ENCODE data around the gene RBM18. TPM values are rescaled to one million over a fixed set of nuclear protein-coding genes. Genes with fewer than 3 reads are reported as not detected.

The RBM18 gene
- total RNA-seq, 2 donors from 2014 or later: 19.2 to 23.2 TPM

GRCh38 chr9:122188369-122188768 lies 76.3 kb downstream of the RBM18 start:
- no peak for DNase-seq (ENCODE audit: low spot score)
- Histone ChIP-seq H3K9me3 (no peaks in the 10 kb centered on the region), H3K36me3 (no peaks in the 10 kb centered on the region), H3K27me3 (no peaks in the 10 kb centered on the region), H3K4me1 (no peaks in the 10 kb centered on the region), H3K4me3 (no peak overlapping the region), H3K27ac (no peak overlapping the region)
- TF ChIP-seq CTCF (IDR thresholded peaks at IDR 0.05): no peak

Other genes with a start within 250 kb of the RBM18 start
- 1 to 10 TPM; 5.9 to 7.8 TPM for gene TTLL11, start 171.5 kb downstream of the RBM18 start, total RNA-seq
- 100 to 1,000 TPM; 169 to 236 TPM for gene NDUFA8, start 105.1 kb downstream of the RBM18 start, total RNA-seq
- gene MORN5, start 104.9 kb downstream of the RBM18 start, total RNA-seq: not detected
- 1 to 10 TPM; 2.8 to 3.2 TPM for gene LHX6, start 35.9 kb downstream of the RBM18 start, total RNA-seq
- gene MRRF, start within 50 bp of the RBM18 start, total RNA-seq: 10 to 100 TPM; 20.7 to 21.4 TPM
- 10 to 100 TPM; 14.6 to 46.0 TPM for gene PTGS1, start 106.2 kb upstream of the RBM18 start, total RNA-seq
- gene OR1J1, start 213.1 kb upstream of the RBM18 start, total RNA-seq: not detected
- not detected for gene OR1J2, start 246.0 kb upstream of the RBM18 start, total RNA-seq